ENCODE results near the gene NYNRIN. TPM values are rescaled to one million over a fixed set of nuclear protein-coding genes. Genes with fewer than 3 reads are reported as not detected.

The NYNRIN gene
- total and polyA plus RNA-seq, 2 donors: 13.5 to 35.4 TPM

DNA sequence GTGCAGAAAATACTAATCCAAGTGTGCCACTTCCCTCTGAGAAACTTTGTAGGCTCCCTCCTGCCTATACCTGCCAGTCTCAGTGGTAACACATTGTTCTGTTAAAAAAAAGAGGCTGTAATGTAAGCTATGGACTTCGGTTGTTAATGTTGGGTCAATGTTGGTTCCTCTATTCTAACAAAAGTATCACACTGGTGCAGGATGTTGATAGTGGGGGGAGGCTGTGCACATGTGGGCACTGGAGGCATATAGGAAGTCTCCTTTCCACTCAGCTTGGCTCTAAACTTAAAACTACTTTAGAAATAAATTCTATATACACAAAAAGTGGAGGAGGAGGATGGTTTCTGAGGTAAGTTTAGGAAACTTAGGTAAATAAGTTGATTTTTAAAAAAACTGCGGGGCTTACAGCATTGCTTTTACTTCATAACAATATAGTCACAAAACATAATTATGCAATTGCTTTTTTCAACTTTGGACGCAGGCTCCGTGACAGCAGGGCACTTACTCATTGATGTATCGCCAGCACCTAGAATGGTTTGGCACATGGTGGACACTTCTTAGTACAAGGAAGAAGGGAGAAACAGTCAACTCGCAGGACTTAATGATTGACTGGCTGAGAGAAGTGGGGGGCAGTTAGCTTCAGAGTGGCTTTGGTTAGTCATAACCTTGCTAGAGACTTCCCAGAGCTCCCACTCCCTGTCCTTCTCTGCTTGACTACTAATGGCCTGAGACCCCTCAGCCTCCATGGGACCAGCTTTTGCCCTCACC is 7.9 kb upstream of the NYNRIN start:
- DNase-seq (ENCODE audit: extremely low spot score): no peak
- WGBS: 84% methylated on average over 6 of the region's 6 CpGs

DNA sequence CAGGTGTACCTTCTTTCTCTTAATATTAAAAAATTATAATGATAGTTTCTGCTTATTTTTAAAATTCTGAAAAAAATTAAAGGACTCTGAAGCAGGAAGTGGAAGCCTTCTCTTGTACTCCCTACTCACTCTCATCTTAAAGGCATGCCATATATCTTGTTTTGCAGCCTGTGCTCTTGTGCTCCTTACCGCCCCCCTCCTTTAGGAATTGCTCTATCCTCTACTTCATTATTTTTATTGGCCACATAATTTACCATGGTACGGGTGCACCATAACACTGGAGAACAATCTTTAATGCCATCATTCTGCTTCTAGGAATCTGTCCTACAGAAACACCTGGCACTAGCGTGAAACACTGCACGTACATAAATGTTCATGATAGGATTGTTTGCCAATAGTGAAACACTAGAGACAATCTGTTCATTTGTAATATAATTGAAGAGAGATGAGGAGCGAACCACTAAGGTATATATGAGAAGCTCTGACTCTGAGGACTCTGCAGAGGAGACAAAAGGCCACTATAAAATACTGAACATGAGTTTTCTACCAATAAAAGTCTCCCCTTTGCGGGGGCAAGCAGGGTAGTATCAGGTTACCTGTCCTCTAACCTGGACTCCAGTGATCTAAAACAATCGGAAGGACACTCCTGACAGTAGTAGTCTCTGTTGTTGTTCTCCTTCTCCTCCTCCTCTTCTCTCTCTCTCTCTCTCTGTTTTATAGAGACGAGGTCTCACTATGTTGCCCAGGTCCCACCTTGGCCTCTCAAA is 6.3 kb upstream of the NYNRIN start:
- H3K36me3 ChIP-seq (ENCODE audit: insufficient read depth): no peaks in the 10 kb centered on the region
- 54% methylated on average over 8 of the region's 8 CpGs for WGBS
- DNase-seq (ENCODE audit: extremely low spot score): peak; percentile 77
- H3K4me3 ChIP-seq (ENCODE audit: low read depth, low read length): no peak overlapping the region
- peak overlapping the region; percentile 14 for H3K27ac ChIP-seq (ENCODE audit: low read depth)
- H3K4me1 ChIP-seq (ENCODE audit: insufficient read depth): no peaks in the 10 kb centered on the region

More for the DNA sequence above, 7.9 kb upstream of the NYNRIN start:
- no peak overlapping the region for H3K27ac ChIP-seq (ENCODE audit: low read depth)
- no peak overlapping the region for H3K4me3 ChIP-seq (ENCODE audit: low read depth, low read length)
- no peaks in the 10 kb centered on the region for H3K36me3 ChIP-seq (ENCODE audit: insufficient read depth)
- H3K4me1 ChIP-seq (ENCODE audit: insufficient read depth): no peaks in the 10 kb centered on the region

DNA sequence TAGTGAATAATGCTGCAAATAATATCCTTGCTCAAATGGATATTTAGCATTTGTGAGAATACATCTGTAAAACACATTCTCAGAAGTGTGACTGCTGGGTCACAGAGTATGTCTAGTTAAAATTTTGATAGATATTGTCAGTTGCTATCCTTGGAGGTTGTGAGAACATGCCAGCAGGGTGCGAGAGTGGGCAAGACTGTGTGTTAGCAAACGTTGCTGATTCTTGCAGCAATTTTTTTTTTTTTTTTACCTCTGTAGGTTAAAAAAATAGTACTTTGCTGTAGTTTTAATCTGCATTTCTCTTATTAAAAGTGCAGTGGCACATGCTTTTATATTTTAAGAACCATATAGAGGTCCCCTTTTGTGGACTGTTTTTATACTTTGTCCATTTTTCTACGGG is 4.5 kb upstream of the NYNRIN start:
- Histone ChIP-seq H3K36me3 (ENCODE audit: insufficient read depth) (no peaks in the 10 kb centered on the region), H3K27ac (ENCODE audit: low read depth) (no peak overlapping the region), H3K4me3 (ENCODE audit: low read depth, low read length) (no peak overlapping the region), H3K4me1 (ENCODE audit: insufficient read depth) (no peaks in the 10 kb centered on the region)
- DNase-seq (ENCODE audit: extremely low spot score): no peak
- WGBS: 42% methylated on average over 3 of the region's 3 CpGs

DNA sequence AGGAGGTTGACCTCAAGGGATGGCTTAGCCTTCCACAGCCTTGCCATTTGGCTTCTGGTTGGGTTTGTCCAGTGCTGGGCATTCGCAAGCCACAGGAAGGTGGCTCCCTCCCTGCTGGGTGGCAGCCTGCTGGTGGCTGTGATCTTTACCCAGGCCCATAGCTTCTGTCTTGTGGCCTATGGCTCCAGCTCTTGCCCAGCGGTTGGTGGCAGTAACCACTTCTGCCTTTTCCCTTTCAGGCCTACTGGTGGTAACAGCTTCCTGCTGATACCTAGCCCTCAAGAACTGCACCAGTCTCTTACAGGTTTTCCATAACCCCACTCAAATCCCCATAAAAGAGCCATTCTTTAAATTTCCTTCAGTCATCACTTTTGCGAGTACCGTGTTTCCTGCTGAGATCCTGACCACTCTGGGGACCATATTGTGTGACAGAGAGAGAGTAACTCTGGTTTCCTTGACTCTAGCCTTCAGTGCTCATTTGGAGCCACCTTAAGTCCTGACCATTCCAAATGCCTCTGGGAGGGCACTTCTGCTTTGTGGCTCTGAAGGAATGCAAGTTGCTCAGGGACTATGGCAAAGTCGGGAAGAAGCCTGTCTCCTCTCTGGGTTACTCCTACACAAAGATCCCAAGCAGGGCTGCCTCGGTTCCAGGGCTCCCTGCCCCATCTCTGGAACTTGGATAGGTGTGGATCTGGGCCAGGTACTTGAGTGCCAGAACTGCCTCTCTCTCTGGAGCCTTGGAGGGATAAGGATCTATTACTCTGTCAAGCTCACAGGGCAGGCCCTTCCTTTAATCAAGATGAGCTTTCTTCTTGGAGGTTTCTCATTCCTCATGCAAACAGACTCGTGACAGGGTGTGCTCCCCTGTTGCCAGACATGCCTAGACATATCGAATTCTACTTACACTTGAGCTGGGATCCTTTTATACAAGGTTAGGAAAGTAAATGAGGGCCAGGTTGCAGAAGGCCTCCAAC is 2.9 kb upstream of the NYNRIN start:
- no peaks in the 10 kb centered on the region for H3K4me1 ChIP-seq (ENCODE audit: insufficient read depth)
- WGBS: 56% methylated on average over 8 of the region's 8 CpGs
- peak; percentile 60 for DNase-seq (ENCODE audit: extremely low spot score)
- no peaks in the 10 kb centered on the region for H3K36me3 ChIP-seq (ENCODE audit: insufficient read depth)
- H3K27ac ChIP-seq (ENCODE audit: low read depth): no peak overlapping the region
- no peak overlapping the region for H3K4me3 ChIP-seq (ENCODE audit: low read depth, low read length)

DNA sequence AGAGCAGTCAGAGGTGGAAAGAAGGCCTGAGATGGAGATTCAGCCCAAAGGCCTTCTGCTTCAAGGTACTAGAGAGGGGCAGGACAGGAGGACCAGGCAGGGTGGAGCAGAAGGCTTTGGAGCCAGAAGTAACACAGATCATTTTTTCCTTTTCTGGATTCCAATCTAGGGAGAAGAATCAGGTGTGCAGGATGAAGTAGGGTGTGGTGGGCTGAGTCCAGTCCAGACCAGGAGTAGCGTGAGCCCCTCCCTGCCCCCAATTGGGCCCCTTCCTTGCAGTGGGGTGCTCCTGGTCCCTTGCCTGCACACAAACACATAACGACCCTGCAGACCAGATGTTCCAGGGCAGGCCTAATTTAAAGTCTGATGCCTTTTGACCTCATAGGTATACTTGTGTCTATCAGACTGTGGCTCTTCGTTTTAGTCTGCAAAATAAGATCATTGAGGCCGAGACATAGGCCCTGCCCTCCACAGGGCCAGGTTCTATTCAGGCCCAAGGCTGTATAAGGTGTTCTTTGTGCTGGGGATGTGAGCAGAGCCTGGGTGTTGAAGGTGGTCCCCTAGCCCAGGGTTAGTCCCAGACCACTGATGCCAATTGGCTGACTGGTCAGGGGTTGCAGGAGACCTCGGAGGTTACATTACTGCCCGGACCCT is 1.0 kb upstream of the NYNRIN start:
- Histone ChIP-seq H3K4me3 (ENCODE audit: low read depth, low read length) (no peak overlapping the region), H3K27ac (ENCODE audit: low read depth) (peak overlapping the region; percentile 61), H3K4me1 (ENCODE audit: insufficient read depth) (no peaks in the 10 kb centered on the region), H3K36me3 (ENCODE audit: insufficient read depth) (no peaks in the 10 kb centered on the region)
- 38% methylated on average over 6 of the region's 6 CpGs for WGBS
- no peak for DNase-seq (ENCODE audit: extremely low spot score)

DNA sequence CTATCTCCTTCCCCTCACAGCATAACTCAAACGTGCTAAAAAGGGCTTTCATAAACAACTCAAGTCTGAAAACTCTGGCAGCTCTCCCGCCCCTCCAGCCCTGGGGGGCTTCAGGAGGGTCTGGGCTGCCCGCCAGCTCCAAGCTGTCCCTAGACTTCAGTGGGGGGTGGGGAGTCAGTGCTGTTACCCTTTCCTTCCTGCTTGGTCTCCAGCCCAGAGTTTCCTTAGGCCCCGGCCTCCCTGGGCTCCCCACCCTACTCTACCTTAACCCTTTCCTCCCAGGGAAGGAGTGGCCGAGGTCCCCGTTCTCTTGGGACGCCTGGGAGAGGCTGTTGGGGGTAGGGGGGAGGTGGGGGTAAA is 530 bp upstream of the NYNRIN start:
- Histone ChIP-seq H3K4me1 (ENCODE audit: insufficient read depth) (no peaks in the 10 kb centered on the region), H3K27ac (ENCODE audit: low read depth) (peak overlapping the region; percentile 61), H3K4me3 (ENCODE audit: low read depth, low read length) (peak overlapping the region; percentile 80), H3K36me3 (ENCODE audit: insufficient read depth) (no peaks in the 10 kb centered on the region)
- WGBS: 7% methylated on average over 7 of the region's 7 CpGs
- peak; percentile 43 for DNase-seq (ENCODE audit: extremely low spot score)

DNA sequence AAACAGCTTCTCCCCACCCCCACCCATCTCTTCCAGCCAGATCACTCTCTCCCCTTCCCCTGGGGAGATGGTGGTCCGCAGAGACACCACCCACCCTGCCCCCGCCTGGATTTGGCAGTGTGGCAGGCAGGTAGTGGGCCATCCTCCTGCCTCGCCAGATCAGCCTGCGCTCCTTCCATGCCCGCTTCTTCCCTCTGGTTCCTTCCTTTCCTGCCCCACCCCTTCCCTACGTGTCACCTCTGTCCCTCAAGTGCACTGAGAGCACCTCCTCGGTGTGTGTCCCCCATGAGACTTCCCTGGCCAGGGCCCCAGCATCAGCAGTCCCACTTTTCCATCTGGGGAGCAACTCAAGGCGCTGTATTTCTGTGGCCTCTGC is 632 bp downstream of the NYNRIN start:
- no peak for DNase-seq (ENCODE audit: extremely low spot score)
- Histone ChIP-seq H3K4me1 (ENCODE audit: insufficient read depth) (no peaks in the 10 kb centered on the region), H3K27ac (ENCODE audit: low read depth) (peak overlapping the region; percentile 74), H3K4me3 (ENCODE audit: low read depth, low read length) (peak overlapping the region; percentile 80), H3K36me3 (ENCODE audit: insufficient read depth) (no peaks in the 10 kb centered on the region)
- WGBS: 8% methylated on average over 8 of the region's 8 CpGs

DNA sequence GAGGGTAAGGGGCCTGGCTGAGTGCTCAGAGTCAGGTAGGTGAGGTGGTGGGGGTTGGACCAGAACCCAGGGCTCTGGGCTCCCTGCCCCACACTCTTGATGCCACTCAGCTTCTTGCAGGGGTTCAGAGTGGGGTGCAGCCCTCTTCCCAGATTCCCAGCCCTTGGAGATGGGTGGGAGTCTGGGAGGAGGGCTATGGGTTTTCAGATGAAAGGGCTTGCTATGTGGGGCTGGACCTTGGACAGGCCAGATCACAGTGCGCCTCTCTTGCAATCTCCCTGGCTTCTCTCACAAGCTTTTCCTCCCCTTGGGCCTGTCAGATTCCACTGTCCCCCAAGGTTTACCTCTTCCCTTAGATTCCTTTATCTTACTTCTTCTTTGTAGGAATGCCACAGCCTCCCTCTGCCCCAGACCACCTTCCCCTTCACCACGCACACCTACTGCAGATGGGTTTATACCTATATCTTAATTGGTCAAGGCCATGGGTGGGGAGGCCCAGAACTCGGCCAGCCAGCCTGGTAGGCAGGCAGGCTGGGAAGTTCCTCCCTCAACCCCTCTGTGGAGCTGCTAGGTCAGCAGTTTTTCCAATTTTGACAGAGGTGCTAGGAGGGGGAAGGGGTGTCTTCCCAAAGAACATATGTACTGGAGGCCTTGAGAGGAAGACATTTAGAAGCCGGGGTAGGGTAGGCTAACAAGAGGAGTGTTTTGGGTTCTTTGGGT is 1.4 kb downstream of the NYNRIN start:
- Histone ChIP-seq H3K4me3 (ENCODE audit: low read depth, low read length) (peak overlapping the region; percentile 80), H3K36me3 (ENCODE audit: insufficient read depth) (no peaks in the 10 kb centered on the region), H3K4me1 (ENCODE audit: insufficient read depth) (no peaks in the 10 kb centered on the region), H3K27ac (ENCODE audit: low read depth) (no peak overlapping the region)
- DNase-seq (ENCODE audit: extremely low spot score): no peak
- 53% methylated on average over 4 of the region's 4 CpGs for WGBS

DNA sequence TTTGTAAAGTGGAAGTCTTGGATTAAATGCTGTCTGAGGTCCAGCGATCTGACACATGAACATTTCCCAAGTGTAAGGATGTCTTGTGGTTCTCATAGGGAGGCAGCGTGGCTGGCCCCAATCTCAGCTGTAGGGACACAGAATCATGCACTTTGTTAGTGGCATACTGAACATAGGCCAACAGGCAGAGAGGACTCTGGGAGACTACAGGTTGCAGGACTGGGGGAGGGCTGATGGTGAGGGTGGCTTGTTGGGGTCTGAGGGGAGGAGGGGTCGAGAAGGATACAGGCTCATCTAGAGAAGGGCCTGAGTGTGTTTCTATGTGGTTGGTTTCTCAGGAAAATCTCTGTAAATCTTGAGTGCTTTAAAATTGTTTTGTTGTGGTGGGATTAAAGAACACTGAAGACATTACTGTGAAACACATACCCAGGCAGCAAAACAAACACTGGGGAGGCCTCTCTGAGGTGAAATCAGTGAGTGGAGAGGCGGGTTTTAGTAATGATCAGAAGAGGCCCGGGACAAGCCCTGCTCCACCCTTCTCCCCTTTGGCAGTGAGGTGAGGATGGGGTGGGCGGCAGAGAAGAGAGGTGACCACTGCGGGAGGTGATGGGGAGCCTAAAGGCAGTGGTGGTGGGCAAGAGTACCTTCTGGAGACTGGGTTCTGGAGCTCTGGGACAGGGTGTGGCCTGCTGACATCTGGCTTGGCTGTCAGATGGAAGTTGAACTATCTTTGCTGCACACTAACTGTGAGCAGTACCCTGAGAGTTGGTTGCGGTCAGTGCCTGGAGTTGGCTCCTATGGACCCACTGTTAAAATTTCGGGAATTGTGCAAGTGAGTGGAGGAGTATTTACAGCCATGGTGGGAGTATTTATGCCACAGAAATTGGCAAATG is 3.3 kb downstream of the NYNRIN start:
- DNase-seq (ENCODE audit: extremely low spot score): no peak
- Histone ChIP-seq H3K36me3 (ENCODE audit: insufficient read depth) (no peaks in the 10 kb centered on the region), H3K27ac (ENCODE audit: low read depth) (no peak overlapping the region), H3K4me1 (ENCODE audit: insufficient read depth) (no peaks in the 10 kb centered on the region), H3K4me3 (ENCODE audit: low read depth, low read length) (no peak overlapping the region)
- 54% methylated on average over 9 of the region's 9 CpGs for WGBS

DNA sequence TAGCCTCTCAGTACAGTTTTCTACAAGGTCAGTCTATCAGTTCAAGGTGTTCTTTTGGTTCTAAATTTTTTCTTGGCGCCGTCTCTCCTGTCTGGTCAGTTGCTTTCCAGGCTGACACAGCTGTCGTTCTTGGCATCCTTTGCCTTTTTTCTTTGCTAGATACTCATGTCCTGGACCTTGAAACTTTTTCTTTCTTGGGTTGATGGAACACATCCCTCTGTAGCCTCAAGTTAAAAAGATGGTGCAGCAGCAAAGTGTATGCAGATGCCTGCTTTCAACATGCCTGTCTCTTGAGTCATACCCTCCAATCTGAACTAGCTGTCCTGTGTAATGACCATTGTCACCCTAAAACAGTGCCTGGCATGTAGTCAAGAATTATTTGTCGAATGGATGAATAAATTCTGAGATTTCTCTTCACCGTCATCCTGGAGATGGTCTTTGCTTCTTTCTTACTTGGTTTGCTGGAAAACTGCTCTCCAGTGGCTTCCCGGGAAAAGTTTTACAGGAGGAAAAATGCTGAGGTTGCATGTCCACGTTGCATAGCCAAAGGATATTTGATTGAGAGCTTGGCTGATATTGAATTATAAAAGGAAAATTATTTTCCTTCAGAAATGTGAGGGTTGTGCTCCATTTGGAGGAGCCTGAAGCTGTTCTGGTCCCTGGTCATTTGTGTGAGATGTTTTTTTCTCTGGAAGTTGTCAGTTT is 4.6 kb downstream of the NYNRIN start:
- Histone ChIP-seq H3K4me3 (ENCODE audit: low read depth, low read length) (no peak overlapping the region), H3K27ac (ENCODE audit: low read depth) (no peak overlapping the region), H3K4me1 (ENCODE audit: insufficient read depth) (no peaks in the 10 kb centered on the region), H3K36me3 (ENCODE audit: insufficient read depth) (no peaks in the 10 kb centered on the region)
- 30% methylated on average over 7 of the region's 7 CpGs for WGBS
- peak; percentile 46 for DNase-seq (ENCODE audit: extremely low spot score)

DNA sequence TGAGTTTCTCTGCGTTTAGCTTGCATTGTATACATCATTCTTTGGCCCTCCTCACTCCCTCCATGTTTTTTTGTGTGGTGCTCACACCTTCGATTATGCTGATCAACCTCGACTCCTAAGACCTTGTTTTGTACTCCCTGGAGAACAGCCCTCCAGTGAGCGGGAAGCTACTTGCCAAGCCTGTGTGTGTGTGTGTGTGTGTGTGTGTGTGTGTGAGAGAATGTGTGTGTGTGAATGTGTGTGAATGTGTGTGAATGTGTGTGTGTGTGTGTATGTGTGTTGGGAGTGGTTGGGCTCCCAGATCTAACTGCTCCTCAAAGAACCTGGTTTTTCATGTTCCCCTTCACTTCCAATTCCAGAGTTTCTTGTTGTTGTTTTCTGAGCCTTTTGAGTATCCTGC is 6.0 kb downstream of the NYNRIN start:
- Histone ChIP-seq H3K27ac (ENCODE audit: low read depth) (no peak overlapping the region), H3K4me1 (ENCODE audit: insufficient read depth) (no peaks in the 10 kb centered on the region), H3K4me3 (ENCODE audit: low read depth, low read length) (no peak overlapping the region), H3K36me3 (ENCODE audit: insufficient read depth) (no peaks in the 10 kb centered on the region)
- 67% methylated on average over 4 of the region's 4 CpGs for WGBS
- no peak for DNase-seq (ENCODE audit: extremely low spot score)
